Measurements from ENCODE around the gene CHID1. TPM values are rescaled to one million over a fixed set of nuclear protein-coding genes. Genes with fewer than 3 reads are reported as not detected.

Gene CHID1
- total RNA-seq, 2 donors from 2014 or later = 23.4 to 28.8 TPM

DNA sequence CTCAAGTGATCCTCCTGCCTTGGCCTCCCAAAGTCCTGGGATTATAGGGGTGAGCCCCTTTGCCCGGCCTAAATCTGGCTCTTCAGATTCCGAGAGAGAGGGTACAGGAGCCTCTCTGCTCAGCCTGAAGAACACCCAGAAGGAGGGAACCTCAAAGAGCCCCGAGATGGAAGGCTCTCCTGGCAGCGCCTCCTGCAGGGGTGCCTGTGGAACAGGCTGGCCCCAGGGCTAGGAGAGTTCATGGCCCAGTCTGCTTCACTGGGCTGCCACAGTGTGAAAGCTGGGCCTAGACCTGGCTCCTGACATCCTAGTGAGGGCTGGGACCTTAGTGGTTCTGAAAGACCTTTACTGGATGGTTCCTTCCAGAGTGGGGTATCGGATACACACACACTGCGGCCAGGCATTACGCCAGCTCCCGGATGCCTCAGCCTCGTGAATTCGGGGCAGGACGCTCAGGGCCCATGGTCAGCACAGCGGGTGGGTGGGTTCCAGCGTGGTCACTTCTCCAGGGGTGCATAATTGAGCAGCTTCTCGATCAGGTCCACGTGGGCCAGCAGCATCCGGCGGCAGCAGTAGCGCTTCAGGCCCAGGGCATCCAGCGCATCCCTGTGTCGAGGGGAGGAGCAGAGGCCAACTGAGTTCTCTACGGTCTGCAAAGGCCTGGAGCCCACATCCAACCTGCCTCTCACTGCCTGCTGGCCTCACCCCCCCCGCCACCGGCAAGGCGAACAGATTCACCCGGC lies 70.6 kb downstream of the CHID1 start:
- ATAC-seq = no peak
- H3K27me3 Mint-ChIP-seq = no peaks in the 10 kb centered on the region
- H3K27ac Mint-ChIP-seq = peak overlapping the region; percentile 24

DNA sequence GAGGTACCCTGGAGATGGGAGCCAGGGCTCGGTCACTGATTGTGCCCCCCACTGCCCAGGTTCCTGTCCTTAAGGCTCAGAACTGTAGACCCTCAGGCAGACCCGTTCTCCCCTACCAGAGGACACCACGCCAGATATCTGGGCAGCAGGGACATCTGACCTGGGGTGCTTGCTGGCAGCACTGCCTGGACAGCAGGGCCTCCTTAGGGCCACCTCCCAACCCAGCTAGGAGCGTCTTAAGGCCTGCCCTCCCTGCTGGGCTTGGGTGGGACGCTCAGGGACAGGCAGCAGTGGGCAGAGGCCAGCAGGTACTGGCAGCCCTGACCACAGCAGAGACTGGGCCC lies 71.4 kb downstream of the CHID1 start:
- H3K36me3 Mint-ChIP-seq (ENCODE audit: low read depth) = no peaks in the 10 kb centered on the region
- H3K9me3 ChIP-seq (ENCODE audit: control insufficient read depth, low read length, poor library complexity, severe bottlenecking) = no peaks in the 10 kb centered on the region
- H3K4me3 Mint-ChIP-seq = no peak overlapping the region
- DNase-seq (no peak), ATAC-seq (no peak)
- H3K27me3 Mint-ChIP-seq = no peaks in the 10 kb centered on the region
- H3K4me1 Mint-ChIP-seq = peaks cover 21% of the 10 kb centered on the region
- H3K27ac Mint-ChIP-seq = no peak overlapping the region

More for the DNA sequence above, 70.6 kb downstream of the CHID1 start:
- H3K9me3 ChIP-seq (ENCODE audit: control insufficient read depth, low read length, poor library complexity, severe bottlenecking) = no peaks in the 10 kb centered on the region
- peak overlapping the region; percentile 76 for H3K4me3 Mint-ChIP-seq
- peaks cover 20% of the 10 kb centered on the region for H3K4me1 Mint-ChIP-seq
- no peak for DNase-seq
- H3K36me3 Mint-ChIP-seq (ENCODE audit: low read depth) = no peaks in the 10 kb centered on the region

DNA sequence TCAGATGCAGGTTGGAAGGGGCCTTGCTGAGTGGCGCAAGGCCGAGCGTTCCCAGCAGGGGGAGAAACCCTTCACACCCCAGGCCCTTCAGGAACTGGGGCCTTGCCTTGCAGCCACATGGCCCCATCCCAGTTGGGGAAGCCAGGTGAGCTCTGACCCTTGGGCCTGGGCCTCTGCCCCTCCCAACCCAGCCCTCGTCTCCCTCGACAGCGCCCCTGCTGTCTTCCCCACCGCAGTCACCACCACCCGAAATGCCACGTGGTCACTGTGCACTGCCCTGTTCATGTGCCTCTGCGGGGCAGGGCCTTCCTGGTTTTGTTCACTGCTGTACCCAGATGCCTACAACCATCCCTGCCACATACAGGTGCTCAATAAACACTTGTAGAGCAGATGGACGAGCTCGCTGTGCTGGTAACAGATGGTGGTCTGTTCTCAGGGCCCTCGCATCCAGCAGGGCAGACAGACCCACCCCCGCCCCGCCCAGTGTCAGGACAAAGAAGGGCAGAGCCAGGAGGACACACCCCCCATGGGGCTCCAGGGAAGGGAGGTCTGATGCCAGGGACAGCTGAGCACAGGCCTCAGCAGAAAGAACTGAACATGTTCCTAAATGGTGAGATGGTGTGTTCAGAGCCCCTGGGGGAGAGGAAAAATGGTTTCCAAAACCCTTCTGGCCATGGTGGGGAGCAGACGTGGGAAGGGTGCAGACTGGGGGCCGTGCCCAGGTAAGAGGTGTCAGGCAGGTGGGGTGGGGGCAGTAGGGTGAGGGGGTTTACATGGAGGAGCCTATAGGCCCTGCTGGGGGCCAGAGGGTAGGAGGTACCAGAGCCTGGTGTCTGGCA lies 72.0 kb downstream of the CHID1 start:
- no peaks in the 10 kb centered on the region for H3K27me3 Mint-ChIP-seq
- H3K36me3 Mint-ChIP-seq (ENCODE audit: low read depth) = no peaks in the 10 kb centered on the region
- ATAC-seq (no peak), DNase-seq (no peak)
- H3K4me1 Mint-ChIP-seq = peaks cover 24% of the 10 kb centered on the region
- H3K4me3 Mint-ChIP-seq = no peak overlapping the region
- H3K9me3 ChIP-seq (ENCODE audit: control insufficient read depth, low read length, poor library complexity, severe bottlenecking) = no peaks in the 10 kb centered on the region
- H3K27ac Mint-ChIP-seq = no peak overlapping the region

DNA sequence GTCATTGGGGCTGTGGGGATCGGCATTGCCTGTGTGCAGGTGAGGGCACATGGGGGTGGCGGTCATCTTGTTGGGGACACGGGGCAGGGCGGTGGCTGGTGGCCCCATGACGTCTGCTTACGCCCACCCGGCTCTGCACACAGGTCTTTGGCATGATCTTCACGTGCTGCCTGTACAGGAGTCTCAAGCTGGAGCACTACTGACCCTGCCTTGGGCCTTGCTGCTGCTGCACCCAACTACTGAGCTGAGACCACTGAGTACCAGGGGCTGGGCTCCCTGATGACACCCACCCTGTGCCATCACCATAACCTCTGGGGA lies 72.7 kb downstream of the CHID1 start:
- Mint-ChIP-seq H3K4me3 (no peak overlapping the region), H3K4me1 (peaks cover 20% of the 10 kb centered on the region), H3K27ac (no peak overlapping the region), H3K36me3 (ENCODE audit: low read depth) (no peaks in the 10 kb centered on the region), H3K27me3 (no peaks in the 10 kb centered on the region)
- no peaks in the 10 kb centered on the region for H3K9me3 ChIP-seq (ENCODE audit: control insufficient read depth, low read length, poor library complexity, severe bottlenecking)
- no peak for ATAC-seq
- DNase-seq = no peak

DNA sequence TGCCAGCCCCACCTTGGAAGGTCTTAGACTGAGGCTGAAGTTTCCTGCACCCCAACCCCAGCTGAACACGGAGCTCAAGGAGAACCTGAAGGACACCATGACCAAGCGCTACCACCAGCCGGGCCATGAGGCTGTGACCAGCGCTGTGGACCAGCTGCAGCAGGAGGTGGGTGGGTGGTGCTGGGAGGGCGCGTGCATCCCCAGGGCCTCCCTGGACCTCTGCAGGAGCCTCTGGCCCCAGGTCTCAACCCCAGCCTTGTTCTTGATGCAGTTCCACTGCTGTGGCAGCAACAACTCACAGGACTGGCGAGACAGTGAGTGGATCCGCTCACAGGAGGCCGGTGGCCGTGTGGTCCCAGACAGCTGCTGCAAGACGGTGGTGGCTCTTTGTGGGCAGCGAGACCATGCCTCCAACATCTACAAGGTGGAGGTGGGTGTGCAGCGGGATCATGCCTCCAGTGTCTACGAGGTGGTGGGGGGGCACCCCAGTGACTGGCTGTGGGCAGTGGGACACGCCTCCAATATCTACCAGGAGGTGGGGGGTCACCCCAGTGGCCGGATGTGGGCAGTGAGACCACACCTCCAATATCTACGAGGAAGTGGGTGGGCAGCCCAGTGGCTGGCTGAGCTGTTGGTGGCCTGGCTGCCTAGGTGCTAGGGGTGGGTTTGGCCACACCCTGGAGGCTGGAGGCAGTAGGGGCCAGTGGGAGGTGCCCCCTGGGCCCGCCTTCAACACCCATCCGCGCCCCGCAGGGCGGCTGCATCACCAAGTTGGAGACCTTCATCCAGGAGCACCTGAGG lies 73.2 kb downstream of the CHID1 start:
- H3K27ac Mint-ChIP-seq = no peak overlapping the region
- no peaks in the 10 kb centered on the region for H3K27me3 Mint-ChIP-seq
- no peak overlapping the region for H3K4me3 Mint-ChIP-seq
- H3K9me3 ChIP-seq (ENCODE audit: control insufficient read depth, low read length, poor library complexity, severe bottlenecking) = no peaks in the 10 kb centered on the region
- no peak for DNase-seq
- no peaks in the 10 kb centered on the region for H3K36me3 Mint-ChIP-seq (ENCODE audit: low read depth)
- ATAC-seq = no peak
- H3K4me1 Mint-ChIP-seq = peaks cover 20% of the 10 kb centered on the region

DNA sequence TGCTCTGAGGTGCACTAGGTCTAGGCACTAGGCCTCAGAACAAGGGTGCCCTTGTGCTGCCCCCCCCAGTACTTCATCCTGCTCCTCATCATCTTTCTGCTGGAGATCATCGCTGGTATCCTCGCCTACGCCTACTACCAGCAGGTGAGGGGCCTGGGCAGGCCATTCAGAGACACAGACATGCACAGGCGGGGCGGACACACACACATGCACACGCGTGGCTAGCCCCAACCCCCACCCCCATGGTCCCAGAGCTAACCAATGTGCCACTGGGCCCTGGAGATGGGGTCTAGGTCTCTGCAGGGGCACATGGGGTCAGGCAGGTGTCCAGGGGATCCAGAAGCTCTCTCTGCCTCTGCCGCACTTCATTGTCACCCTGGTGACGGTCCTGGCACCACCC lies 73.9 kb downstream of the CHID1 start:
- no peaks in the 10 kb centered on the region for H3K36me3 Mint-ChIP-seq (ENCODE audit: low read depth)

DNA sequence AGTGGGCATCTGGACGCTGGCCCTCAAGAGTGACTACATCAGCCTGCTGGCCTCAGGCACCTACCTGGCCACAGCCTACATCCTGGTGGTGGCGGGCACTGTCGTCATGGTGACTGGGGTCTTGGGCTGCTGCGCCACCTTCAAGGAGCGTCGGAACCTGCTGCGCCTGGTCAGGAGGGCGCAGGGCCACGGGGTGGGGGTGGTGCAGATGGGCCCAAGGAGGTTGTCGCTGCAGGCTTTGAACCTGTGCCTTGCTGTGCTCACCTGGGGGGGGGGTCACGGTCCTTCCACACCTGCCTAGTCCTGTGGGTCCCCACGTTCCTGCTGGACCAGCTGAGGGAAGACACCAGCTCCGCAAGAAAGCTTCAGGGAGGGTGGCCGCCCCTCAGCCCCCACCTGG lies 74.3 kb downstream of the CHID1 start:
- Mint-ChIP-seq H3K27ac (no peak overlapping the region), H3K4me1 (peaks cover 22% of the 10 kb centered on the region), H3K4me3 (no peak overlapping the region), H3K27me3 (no peaks in the 10 kb centered on the region), H3K36me3 (ENCODE audit: low read depth) (no peaks in the 10 kb centered on the region)
- no peak for DNase-seq
- H3K9me3 ChIP-seq (ENCODE audit: control insufficient read depth, low read length, poor library complexity, severe bottlenecking) = no peaks in the 10 kb centered on the region
- no peak for ATAC-seq

More for the DNA sequence above, 73.9 kb downstream of the CHID1 start:
- DNase-seq (no peak), ATAC-seq (no peak)
- Mint-ChIP-seq H3K27ac (no peak overlapping the region), H3K4me3 (no peak overlapping the region), H3K27me3 (no peaks in the 10 kb centered on the region), H3K4me1 (peaks cover 22% of the 10 kb centered on the region)
- H3K9me3 ChIP-seq (ENCODE audit: control insufficient read depth, low read length, poor library complexity, severe bottlenecking) = no peaks in the 10 kb centered on the region

DNA sequence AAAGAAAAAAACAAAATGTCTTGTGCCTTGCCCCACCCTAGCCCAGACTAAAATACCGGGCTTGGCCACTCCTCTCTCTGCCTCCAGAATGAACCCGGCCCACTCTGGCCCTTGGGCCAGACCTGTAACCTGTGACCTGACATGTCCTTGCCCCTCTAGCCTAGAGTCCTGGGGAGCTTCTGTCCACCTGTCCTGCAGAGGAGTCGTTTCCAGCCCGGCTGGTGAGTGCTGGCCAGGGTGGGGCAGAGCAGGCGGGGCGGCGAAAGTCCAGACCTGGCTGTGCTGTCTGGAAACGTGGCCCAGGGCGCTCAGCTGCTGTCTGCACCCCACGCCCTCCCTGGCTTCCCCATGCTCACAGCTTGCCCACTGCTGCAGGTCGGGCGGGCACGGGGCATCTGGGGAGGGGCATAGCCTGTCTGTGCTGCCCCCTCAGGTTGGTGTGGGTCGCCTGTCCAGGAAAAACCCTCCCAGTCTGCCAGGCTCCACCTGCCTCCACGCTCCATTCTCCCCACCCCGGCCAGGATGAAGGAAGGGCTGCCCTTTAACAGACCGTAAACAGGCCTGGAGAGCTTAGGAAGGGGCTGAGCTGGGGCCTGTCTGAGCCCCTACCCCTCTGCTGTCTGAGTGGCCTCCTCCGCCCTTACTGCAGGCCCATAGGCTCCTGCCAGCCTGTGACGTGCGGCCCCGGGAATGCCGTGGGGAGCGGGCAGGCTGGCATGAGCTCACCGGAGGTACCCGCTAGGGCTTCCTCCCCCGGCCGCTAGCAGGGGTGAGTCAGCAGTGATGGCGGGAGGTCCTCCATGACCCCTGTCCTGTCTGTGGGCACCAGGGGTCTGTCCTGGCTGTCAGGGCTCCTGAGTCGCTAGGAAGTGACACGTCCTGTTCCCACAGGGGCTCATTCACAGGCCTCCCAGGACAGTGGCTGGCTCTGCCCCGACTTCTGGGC lies 76.0 kb downstream of the CHID1 start:
- Mint-ChIP-seq H3K4me3 (peak overlapping the region; percentile 81), H3K36me3 (ENCODE audit: low read depth) (no peaks in the 10 kb centered on the region), H3K4me1 (peaks cover 14% of the 10 kb centered on the region), H3K27ac (no peak overlapping the region), H3K27me3 (peaks cover 2% of the 10 kb centered on the region)
- no peaks in the 10 kb centered on the region for H3K9me3 ChIP-seq (ENCODE audit: control insufficient read depth, low read length, poor library complexity, severe bottlenecking)
- DNase-seq = no peak
- ATAC-seq = no peak

DNA sequence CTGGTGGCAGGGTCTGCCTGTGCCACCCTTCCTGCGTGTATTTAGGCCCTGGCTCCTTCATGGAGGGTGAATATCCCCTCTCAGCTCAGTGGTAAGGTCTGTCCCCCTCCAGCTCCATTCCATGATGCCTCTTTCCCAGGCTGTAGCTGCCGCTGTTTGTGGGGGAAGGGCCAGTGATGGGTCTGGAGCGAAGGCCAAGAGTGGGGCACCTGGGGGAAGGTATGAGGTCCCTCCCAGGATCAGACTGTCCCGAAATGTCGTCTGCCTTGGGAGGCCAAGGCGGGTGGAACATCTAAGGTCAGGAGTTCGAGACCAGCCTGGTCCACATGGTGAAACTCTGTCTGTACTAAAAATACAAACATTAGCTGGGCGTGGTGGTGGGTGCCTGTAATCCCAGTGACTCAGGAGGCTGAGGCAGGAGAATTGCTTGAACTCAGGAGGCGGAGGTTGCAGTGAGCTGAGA lies 76.7 kb downstream of the CHID1 start:
- Mint-ChIP-seq H3K4me3 (peak overlapping the region; percentile 81), H3K27ac (no peak overlapping the region)

DNA sequence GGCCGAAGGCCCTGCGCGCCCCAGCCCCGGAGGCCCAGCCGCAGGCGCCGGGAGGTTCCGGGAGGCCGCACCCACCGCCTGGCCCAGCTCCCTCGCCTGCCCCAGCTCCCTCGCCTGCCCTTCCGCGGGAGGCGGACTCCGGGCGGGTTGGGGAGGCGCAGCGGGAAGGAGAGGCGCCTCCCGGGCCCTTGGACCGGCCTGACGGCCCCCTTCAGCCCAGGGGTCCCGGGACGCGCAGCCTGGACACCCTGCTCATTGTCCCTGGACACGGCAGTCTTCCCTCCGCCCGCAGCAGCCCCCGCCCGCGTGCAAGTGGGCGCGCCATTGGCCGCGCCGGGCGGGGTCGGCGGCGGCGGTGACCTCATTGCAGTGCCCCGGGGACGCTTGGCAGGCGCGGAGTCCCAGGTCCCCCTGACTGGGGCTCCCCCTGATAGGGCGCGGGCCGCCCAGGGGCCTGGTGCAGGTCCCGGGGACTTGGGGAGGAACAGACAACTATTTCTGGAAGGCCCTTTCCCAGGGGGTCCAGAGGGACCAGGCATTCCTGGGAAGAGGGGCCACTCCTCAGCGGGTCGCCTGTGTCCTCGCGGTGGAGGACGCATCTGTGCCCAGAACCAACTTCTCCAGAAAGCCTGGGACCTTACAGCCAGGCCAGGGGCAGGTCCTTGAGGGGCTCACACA lies 77.4 kb downstream of the CHID1 start:
- H3K4me3 Mint-ChIP-seq = peak overlapping the region; percentile 81
- H3K27me3 Mint-ChIP-seq = peaks cover 16% of the 10 kb centered on the region
- H3K4me1 Mint-ChIP-seq = peaks cover 18% of the 10 kb centered on the region
- no peak overlapping the region for H3K27ac Mint-ChIP-seq
- no peaks in the 10 kb centered on the region for H3K9me3 ChIP-seq (ENCODE audit: control insufficient read depth, low read length, poor library complexity, severe bottlenecking)
- ATAC-seq = peak; percentile 58
- DNase-seq = peak in 2 of 3 donors; percentile 35 to 42
- no peaks in the 10 kb centered on the region for H3K36me3 Mint-ChIP-seq (ENCODE audit: low read depth)

More for the DNA sequence above, 76.7 kb downstream of the CHID1 start:
- H3K27me3 Mint-ChIP-seq = peaks cover 9% of the 10 kb centered on the region
- H3K9me3 ChIP-seq (ENCODE audit: control insufficient read depth, low read length, poor library complexity, severe bottlenecking) = no peaks in the 10 kb centered on the region
- ATAC-seq (no peak), DNase-seq (no peak)
- peaks cover 17% of the 10 kb centered on the region for H3K4me1 Mint-ChIP-seq
- no peaks in the 10 kb centered on the region for H3K36me3 Mint-ChIP-seq (ENCODE audit: low read depth)

DNA sequence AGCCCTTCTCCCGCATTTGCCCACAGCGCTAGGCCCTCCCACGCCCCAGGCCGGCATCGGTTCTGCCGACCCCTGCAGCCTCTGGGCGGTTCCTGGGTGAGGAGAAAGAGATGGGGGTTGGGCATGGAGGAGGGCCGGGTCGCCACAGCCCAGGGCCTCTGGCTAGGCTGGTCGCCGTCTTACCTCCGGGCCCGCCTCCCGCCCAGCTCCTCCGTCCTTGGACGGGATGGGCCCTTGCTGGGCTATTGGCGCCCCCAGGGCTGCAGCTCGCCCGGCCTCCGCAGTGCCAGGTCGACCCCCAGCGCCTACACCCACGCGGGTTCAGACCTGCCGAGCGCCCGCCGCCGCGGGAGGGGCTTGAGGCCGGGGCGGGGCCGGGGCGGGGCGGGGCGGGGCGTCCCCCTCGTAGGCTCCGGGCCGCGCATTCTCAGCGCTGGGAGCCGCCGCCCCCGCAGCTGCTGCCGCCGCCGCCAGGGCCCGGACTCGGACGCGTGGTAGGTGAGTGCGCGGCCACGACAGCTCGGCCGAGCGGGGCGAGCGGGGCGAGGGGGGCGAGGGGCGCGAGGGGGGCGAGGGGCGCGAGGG lies 78.0 kb downstream of the CHID1 start, which contains the start of gene CD151:
Gene CD151 (plus strand): TSS at position 424 of the 585 bp plus-strand sequence. CDS start 3,118 bp downstream, outside the sequence.
- H3K4me1 Mint-ChIP-seq = peaks cover 20% of the 10 kb centered on the region
- H3K27ac Mint-ChIP-seq = no peak within 1 kb of the TSS
- H3K27me3 Mint-ChIP-seq = peaks cover 22% of the 10 kb centered on the region
- no peaks in the 10 kb centered on the region for H3K36me3 Mint-ChIP-seq (ENCODE audit: low read depth)
- no peaks in the 10 kb centered on the region for H3K9me3 ChIP-seq (ENCODE audit: control insufficient read depth, low read length, poor library complexity, severe bottlenecking)
- H3K4me3 Mint-ChIP-seq = peak within 1 kb of the TSS; percentile 81
- DNase-seq (peak in 2 of 3 donors; percentile 41 to 57), ATAC-seq (peak; percentile 70)
